Liver (tissue), 9 donors: ENCODE results near the gene DBP. TPM values are rescaled to one million over a fixed set of nuclear protein-coding genes. Genes with fewer than 3 reads are reported as not detected.
A peak's percentile ranks its signal among the peaks of the same experiment; 100 is the strongest.

ENCODE experiments used
- DNase-seq: peaks from one replicate; pipeline ENCODE4 v3.0.0-alpha.2; 2017; ENCODE audit warnings: low spot score
- H3K27ac ChIP-seq, 2 donors: one replicate each; pipeline ENCODE4 v1.7.0; 2013; ENCODE audit warnings: inconsistent platforms in 2 of 2, low read length in 2 of 2, control low read depth in 1 of 2, low read depth in 1 of 2, mild to moderate bottlenecking in 1 of 2
- H3K27me3 ChIP-seq, 4 donors: one replicate each; pipeline versions ENCODE4 v1.6.1 to v1.7.0; 2013; ENCODE audit warnings: low read length in 3 of 4, inconsistent platforms in 1 of 4, mild to moderate bottlenecking in 1 of 4, moderate library complexity in 1 of 4; ENCODE audit not compliant: control insufficient read depth in 4 of 4, insufficient read depth in 4 of 4
- H3K36me3 ChIP-seq, 4 donors: one replicate each; pipeline versions ENCODE4 v1.6.1 to v1.7.0; 2013; ENCODE audit warnings: low read length in 3 of 4, mild to moderate bottlenecking in 3 of 4, low read depth in 1 of 4, moderate library complexity in 1 of 4; ENCODE audit not compliant: control insufficient read depth in 4 of 4, insufficient read depth in 3 of 4
- H3K4me1 ChIP-seq, 4 donors: one replicate each; pipeline versions ENCODE4 v1.6.1 to v1.7.0; 2013; ENCODE audit warnings: low read length in 3 of 4, mild to moderate bottlenecking in 3 of 4, moderate library complexity in 1 of 4; ENCODE audit not compliant: control insufficient read depth in 4 of 4, insufficient read depth in 4 of 4
- H3K4me3 ChIP-seq, 3 donors: one replicate each; pipeline versions ENCODE4 v1.6.1 to v1.7.0; 2013; ENCODE audit warnings: low read length in 3 of 3, control low read depth in 1 of 3, low read depth in 1 of 3, mild to moderate bottlenecking in 1 of 3
- H3K9ac ChIP-seq, 2 donors: one replicate each; pipeline ENCODE4 v1.7.0; 2013; ENCODE audit warnings: low read length in 2 of 2, mild to moderate bottlenecking in 2 of 2, moderate library complexity in 2 of 2, control low read depth in 1 of 2, low read depth in 1 of 2
- H3K9me3 ChIP-seq, 4 donors: one replicate each; pipeline versions ENCODE4 v1.6.1 to v1.7.0; 2013; ENCODE audit warnings: low read length in 3 of 4; ENCODE audit not compliant: control insufficient read depth in 4 of 4
- FOXA2 ChIP-seq: IDR thresholded peaks from 2 replicates; pipeline ENCODE4 v1.6.1; 2016; ENCODE audit warnings: antibody characterized with exemption
- HNF4A ChIP-seq, 2 donors: conservative IDR thresholded peaks; 2 replicates each; pipeline ENCODE4 v1.6.1; 2016; ENCODE audit warnings: antibody characterized with exemption in 2 of 2, mild to moderate bottlenecking in 2 of 2
- HNF4G ChIP-seq: IDR thresholded peaks from 2 replicates; pipeline ENCODE4 v1.6.1; 2016; ENCODE audit warnings: antibody characterized with exemption
- SP1 ChIP-seq: IDR thresholded peaks from 2 replicates; pipeline ENCODE4 v1.6.1; 2018; ENCODE audit warnings: antibody characterized with exemption, mild to moderate bottlenecking
- TAF1 ChIP-seq: conservative IDR thresholded peaks from 2 replicates; pipeline ENCODE4 v1.6.1; 2016; ENCODE audit warnings: antibody characterized with exemption, mild to moderate bottlenecking
- YY1 ChIP-seq: IDR thresholded peaks from 2 replicates; pipeline ENCODE4 v1.6.1; 2016; ENCODE audit warnings: antibody characterized with exemption, mild to moderate bottlenecking
- WGBS: extraction: QIAGEN DNeasy Blood & Tissue Kit; methylation state at CpG from one replicate; pipeline ENCODE4 v1.1.7; 2013; 5-methylcytosine and 5-hydroxymethylcytosine counted together
- polyA plus RNA-seq, 2 donors: library from polyadenylated mRNA; stranded (reverse) in 1 of 2; unstranded in 1 of 2; fragments of 200-250 nt in 1 of 2; fragments of >200 nt in 1 of 2; fragmentation: Nextera tagmentation in 1 of 2; extraction: Ambion mirVana in 1 of 2; gene quantifications; one replicate each; pipeline versions ENCODE4 v1.2.1 to v1.2.3, GENCODE V29; 2013 to 2015
- total RNA-seq, 2 donors: library from RNA; depleted of rRNA; stranded (reverse); fragments of >200 nt; gene quantifications; one replicate each; pipeline ENCODE4 v1.2.3, GENCODE V29; 2014
- TF ChIP-seq, protein P1 (sequence below): IDR thresholded peaks from 2 replicates; pipeline ENCODE4 v1.6.1; 2016; ENCODE audit warnings: antibody characterized with exemption, mild to moderate bottlenecking
- TF ChIP-seq, protein P2 (sequence below): IDR thresholded peaks from 2 replicates; pipeline ENCODE4 v1.6.1; 2016; ENCODE audit warnings: antibody characterized with exemption
- TF ChIP-seq, protein P3 (sequence below): fragments of 150-350 bp; IDR thresholded peaks from 2 replicates; pipeline ENCODE4 v1.5.1; 2017; ENCODE audit warnings: improper control_type of control experiment, low read depth, low read length; ENCODE audit not compliant: missing input control
- donor health status: healthy.
- donor health status: healthy.
- donor health status: healthy.
- donor health status: healthy.
- donor health status: healthy.

The DBP gene
- total and polyA plus RNA-seq, 4 donors, result 1.2 to 4.5 (median 1.8) TPM

- H3K36me3 ChIP-seq, result no peaks in the 10 kb centered on the region
- TF ChIP-seq FOXA2 (no peak), TAF1 (no peak), HNF4G (no peak), YY1 (no peak), HNF4A (conservative IDR thresholded peaks at IDR 0.05) (no peak), SP1 (no peak)
- TF ChIP-seq, protein P1, sequence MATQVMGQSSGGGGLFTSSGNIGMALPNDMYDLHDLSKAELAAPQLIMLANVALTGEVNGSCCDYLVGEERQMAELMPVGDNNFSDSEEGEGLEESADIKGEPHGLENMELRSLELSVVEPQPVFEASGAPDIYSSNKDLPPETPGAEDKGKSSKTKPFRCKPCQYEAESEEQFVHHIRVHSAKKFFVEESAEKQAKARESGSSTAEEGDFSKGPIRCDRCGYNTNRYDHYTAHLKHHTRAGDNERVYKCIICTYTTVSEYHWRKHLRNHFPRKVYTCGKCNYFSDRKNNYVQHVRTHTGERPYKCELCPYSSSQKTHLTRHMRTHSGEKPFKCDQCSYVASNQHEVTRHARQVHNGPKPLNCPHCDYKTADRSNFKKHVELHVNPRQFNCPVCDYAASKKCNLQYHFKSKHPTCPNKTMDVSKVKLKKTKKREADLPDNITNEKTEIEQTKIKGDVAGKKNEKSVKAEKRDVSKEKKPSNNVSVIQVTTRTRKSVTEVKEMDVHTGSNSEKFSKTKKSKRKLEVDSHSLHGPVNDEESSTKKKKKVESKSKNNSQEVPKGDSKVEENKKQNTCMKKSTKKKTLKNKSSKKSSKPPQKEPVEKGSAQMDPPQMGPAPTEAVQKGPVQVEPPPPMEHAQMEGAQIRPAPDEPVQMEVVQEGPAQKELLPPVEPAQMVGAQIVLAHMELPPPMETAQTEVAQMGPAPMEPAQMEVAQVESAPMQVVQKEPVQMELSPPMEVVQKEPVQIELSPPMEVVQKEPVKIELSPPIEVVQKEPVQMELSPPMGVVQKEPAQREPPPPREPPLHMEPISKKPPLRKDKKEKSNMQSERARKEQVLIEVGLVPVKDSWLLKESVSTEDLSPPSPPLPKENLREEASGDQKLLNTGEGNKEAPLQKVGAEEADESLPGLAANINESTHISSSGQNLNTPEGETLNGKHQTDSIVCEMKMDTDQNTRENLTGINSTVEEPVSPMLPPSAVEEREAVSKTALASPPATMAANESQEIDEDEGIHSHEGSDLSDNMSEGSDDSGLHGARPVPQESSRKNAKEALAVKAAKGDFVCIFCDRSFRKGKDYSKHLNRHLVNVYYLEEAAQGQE, result no peak
- TF ChIP-seq, protein P2, sequence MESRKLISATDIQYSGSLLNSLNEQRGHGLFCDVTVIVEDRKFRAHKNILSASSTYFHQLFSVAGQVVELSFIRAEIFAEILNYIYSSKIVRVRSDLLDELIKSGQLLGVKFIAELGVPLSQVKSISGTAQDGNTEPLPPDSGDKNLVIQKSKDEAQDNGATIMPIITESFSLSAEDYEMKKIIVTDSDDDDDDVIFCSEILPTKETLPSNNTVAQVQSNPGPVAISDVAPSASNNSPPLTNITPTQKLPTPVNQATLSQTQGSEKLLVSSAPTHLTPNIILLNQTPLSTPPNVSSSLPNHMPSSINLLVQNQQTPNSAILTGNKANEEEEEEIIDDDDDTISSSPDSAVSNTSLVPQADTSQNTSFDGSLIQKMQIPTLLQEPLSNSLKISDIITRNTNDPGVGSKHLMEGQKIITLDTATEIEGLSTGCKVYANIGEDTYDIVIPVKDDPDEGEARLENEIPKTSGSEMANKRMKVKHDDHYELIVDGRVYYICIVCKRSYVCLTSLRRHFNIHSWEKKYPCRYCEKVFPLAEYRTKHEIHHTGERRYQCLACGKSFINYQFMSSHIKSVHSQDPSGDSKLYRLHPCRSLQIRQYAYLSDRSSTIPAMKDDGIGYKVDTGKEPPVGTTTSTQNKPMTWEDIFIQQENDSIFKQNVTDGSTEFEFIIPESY, result no peak
- 47% methylated on average over 8 of the region's 8 CpGs for WGBS
- H3K4me1 ChIP-seq, result peaks cover 8 to 60% (median 45%) of the 10 kb centered on the region in 4 donors
- peak overlapping the region; percentile 42 to 66 for H3K9ac ChIP-seq
- no peaks in the 10 kb centered on the region for H3K27me3 ChIP-seq
- peak overlapping the region in 1 of 3 donors; percentile 60 for H3K4me3 ChIP-seq
- peak overlapping the region; percentile 58 to 76 for H3K27ac ChIP-seq
- H3K9me3 ChIP-seq, result no peaks in the 10 kb centered on the region
- peak; percentile 35 for DNase-seq
Observed at GRCh38 chr19:48623556-48624066, 13.6 kb downstream of the DBP start.

- Histone ChIP-seq H3K4me3 (peak overlapping the region; percentile 55 to 73 (median 71)), H3K36me3 (peaks cover 12 to 24% (median 18%) of the 10 kb centered on the region in 4 donors), H3K4me1 (peaks cover 8 to 54% (median 37%) of the 10 kb centered on the region in 4 donors), H3K27me3 (no peaks in the 10 kb centered on the region), H3K27ac (peak overlapping the region; percentile 85 to 93), H3K9ac (peak overlapping the region; percentile 77 to 88), H3K9me3 (no peaks in the 10 kb centered on the region)
- WGBS, result 33% methylated on average over 6 of the region's 6 CpGs
- DNase-seq, result no peak
- no peak for TF ChIP-seq FOXA2
- TF ChIP-seq, protein P3, sequence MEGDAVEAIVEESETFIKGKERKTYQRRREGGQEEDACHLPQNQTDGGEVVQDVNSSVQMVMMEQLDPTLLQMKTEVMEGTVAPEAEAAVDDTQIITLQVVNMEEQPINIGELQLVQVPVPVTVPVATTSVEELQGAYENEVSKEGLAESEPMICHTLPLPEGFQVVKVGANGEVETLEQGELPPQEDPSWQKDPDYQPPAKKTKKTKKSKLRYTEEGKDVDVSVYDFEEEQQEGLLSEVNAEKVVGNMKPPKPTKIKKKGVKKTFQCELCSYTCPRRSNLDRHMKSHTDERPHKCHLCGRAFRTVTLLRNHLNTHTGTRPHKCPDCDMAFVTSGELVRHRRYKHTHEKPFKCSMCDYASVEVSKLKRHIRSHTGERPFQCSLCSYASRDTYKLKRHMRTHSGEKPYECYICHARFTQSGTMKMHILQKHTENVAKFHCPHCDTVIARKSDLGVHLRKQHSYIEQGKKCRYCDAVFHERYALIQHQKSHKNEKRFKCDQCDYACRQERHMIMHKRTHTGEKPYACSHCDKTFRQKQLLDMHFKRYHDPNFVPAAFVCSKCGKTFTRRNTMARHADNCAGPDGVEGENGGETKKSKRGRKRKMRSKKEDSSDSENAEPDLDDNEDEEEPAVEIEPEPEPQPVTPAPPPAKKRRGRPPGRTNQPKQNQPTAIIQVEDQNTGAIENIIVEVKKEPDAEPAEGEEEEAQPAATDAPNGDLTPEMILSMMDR, result peak; percentile 10
Observed at GRCh38 chr19:48619692-48620585, 17.2 kb downstream of the DBP start.
